Cortex of kidney (tissue), 1 donor: ENCODE results near the gene SFXN2.
"Not testable (repeated sequence)": the region's sequence is repeated elsewhere in the genome, so short reads cannot be mapped to it uniquely, and the experiment has no call there.

Source experiments
- DNase-seq: peaks from one replicate; lab custom pipeline; 2025; lab: John Stamatoyannopoulos, UW

The SFXN2 gene

GRCh38 chr10:102714621-102715455 is at the start of gene SFXN2:
Gene SFXN2, plus strand, starts transcription at chr10:102714636. Its CDS starts 12,001 bp downstream, at chr10:102726637.
- no peak for DNase-seq

- DNase-seq, result no peak
These were observed 48.4 kb upstream of the SFXN2 start for GRCh38 chr10:102665904-102666509.

- not testable (repeated sequence) for DNase-seq
These were observed 47.0 kb upstream of the SFXN2 start for GRCh38 chr10:102667411-102667810.

GRCh38 chr10:102668326-102669107 is 45.9 kb upstream of the SFXN2 start:
- DNase-seq, result no peak

GRCh38 chr10:102669206-102670064 is 45.0 kb upstream of the SFXN2 start:
- DNase-seq, result no peak

- DNase-seq, result no peak
These were observed 44.3 kb upstream of the SFXN2 start for GRCh38 chr10:102670065-102670670.

- no peak for DNase-seq
These were observed 43.5 kb upstream of the SFXN2 start for GRCh38 chr10:102670871-102671434.

- no peak for DNase-seq
These were observed 41.1 kb upstream of the SFXN2 start for GRCh38 chr10:102673236-102673818.

GRCh38 chr10:102673819-102674511 is 40.5 kb upstream of the SFXN2 start:
- DNase-seq, result no peak

- DNase-seq, result no peak
These were observed 39.9 kb upstream of the SFXN2 start for GRCh38 chr10:102674566-102674965.

GRCh38 chr10:102675011-102675665 is 39.3 kb upstream of the SFXN2 start:
- no peak for DNase-seq

- DNase-seq, result no peak
These were observed 38.5 kb upstream of the SFXN2 start for GRCh38 chr10:102675666-102676533.

- DNase-seq, result no peak
These were observed 37.7 kb upstream of the SFXN2 start for GRCh38 chr10:102676534-102677315.

- DNase-seq, result no peak
These were observed 36.9 kb upstream of the SFXN2 start for GRCh38 chr10:102677331-102678067.

GRCh38 chr10:102678068-102678400 is 36.4 kb upstream of the SFXN2 start:
- no peak for DNase-seq

- no peak for DNase-seq
These were observed 35.6 kb upstream of the SFXN2 start for GRCh38 chr10:102678842-102679289.

GRCh38 chr10:102679596-102679995 is 34.8 kb upstream of the SFXN2 start:
- no peak for DNase-seq
